Right cardiac atrium (tissue), 5 donors: ENCODE measurements around the gene ZFP14. TPM values are rescaled to one million over a fixed set of nuclear protein-coding genes. Genes with fewer than 3 reads are reported as not detected.
"Not testable (repeated sequence)": the region's sequence is repeated elsewhere in the genome, so short reads cannot be mapped to it uniquely, and the experiment has no call there.

Experiments used
- ATAC-seq, 2 donors: fragments of 200-7000 bp; cut with Tn5 transposase; one replicate each; pipeline versions ENCODE4 v1.8.0 to v1.9.1; 2020; ENCODE audit warnings: moderate library complexity in 2 of 2, mild to moderate bottlenecking in 1 of 2
- DNase-seq, 3 donors: peaks; one replicate each; pipeline ENCODE4 v3.0.0-alpha.2; 2020
- H3K27ac ChIP-seq: one replicate; pipeline ENCODE4 v1.5.1; 2013; ENCODE audit warnings: mild to moderate bottlenecking, low read length, control low read depth, moderate library complexity
- H3K27me3 ChIP-seq: one replicate; pipeline ENCODE4 v1.6.1; 2013; ENCODE audit not compliant: control insufficient read depth, insufficient read depth
- H3K4me1 ChIP-seq: one replicate; pipeline ENCODE4 v1.6.1; 2013; ENCODE audit warnings: low read length; ENCODE audit not compliant: control insufficient read depth, insufficient read depth
- H3K4me3 ChIP-seq: one replicate; pipeline ENCODE4 v1.5.1; 2013; ENCODE audit warnings: low read length, control low read depth
- H3K9me3 ChIP-seq: one replicate; pipeline ENCODE4 v1.6.1; 2013; ENCODE audit warnings: low read length; ENCODE audit not compliant: control insufficient read depth
- WGBS: extraction: QIAGEN DNeasy Blood & Tissue Kit; methylation state at CpG from one replicate; pipeline ENCODE4 v1.1.7; 2013; 5-methylcytosine and 5-hydroxymethylcytosine counted together
- intact Hi-C, 4 donors: fragments of 100-400 bp; cut with DNase I; formaldehyde crosslinking; loops; one replicate each; pipeline versions ENCODE4 v1.11.0 to v1.14.0; 2022 to 2023
- polyA plus RNA-seq: library from polyadenylated mRNA; stranded (reverse); fragments of 200-250 nt; gene quantifications from one replicate; pipeline ENCODE4 v1.2.3, GENCODE V29; 2013
- total RNA-seq, 4 donors: library from RNA; stranded (reverse); fragmentation: NEBNext Ultra II Directional; extraction: Animal tissue kit (Norgen Biotek cat#: 25700); gene quantifications; one replicate each; pipeline ENCODE4 v1.2.1, GENCODE V29; 2021
- donor health status: healthy with polysubstance abuse.
- donor health status: DM: no; HTN: yes; CAD: no.
- donor health status: DM: no; HTN: no; CAD: no.
- donor health status: DM: no; HTN: yes; CAD: no; lungs with severe emphysema.
- donor health status: DM: yes; HTN: yes; CAD: no.

The ZFP14 gene
- total and polyA plus RNA-seq, 5 donors: 2.5 to 4.8 (median 3.3) TPM

DNA sequence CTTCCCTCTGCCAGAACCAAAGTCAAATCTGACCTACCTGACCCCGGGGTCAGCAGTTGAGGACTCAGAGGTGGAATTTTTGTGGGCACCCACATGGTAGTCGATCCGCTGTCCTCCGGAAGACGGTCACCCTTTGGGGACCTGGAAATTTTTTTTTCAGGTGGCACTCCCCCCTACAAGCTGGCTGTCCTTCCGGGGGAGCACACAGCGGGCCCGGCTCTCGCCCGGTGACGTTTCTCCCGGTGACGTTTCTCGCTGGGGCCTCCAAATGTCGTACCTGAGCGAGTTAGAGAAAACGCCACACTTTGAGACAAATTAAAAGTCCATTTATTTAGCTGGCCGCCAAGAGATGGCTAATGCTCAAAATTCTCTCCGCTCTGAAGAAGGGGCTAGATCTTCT is 48.8 kb downstream of the ZFP14 start:
- ATAC-seq: no peak
- Histone ChIP-seq H3K27ac (no peak overlapping the region), H3K27me3 (no peaks in the 10 kb centered on the region), H3K9me3 (no peaks in the 10 kb centered on the region), H3K4me1 (no peaks in the 10 kb centered on the region), H3K4me3 (no peak overlapping the region)
- intact Hi-C loops: no loop called here
- peak in 1 of 3 donors; percentile 57 for DNase-seq
- 92% methylated on average over 19 of the region's 19 CpGs for WGBS

DNA sequence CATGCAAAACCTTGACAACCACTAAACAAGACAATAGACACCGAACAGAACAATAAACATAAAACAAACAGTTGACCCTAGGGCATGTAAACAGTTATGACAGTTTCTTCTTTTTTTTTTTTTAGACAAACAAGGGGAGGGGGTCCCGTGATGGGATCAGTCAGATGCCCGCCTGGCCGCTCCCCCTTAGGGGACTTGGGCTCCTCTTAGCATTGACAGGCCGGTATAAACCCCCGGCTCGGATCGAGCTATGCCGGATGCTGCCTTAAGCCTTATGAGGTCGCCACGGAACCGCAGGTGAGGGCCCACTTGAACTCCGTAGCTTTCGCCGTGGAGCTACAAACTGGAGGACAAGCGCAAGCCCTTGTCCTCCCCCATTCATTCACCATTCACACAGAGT is 49.5 kb downstream of the ZFP14 start:
- H3K27ac ChIP-seq, DNase-seq, ATAC-seq, intact Hi-C loops, H3K4me3 ChIP-seq, H3K4me1 ChIP-seq, H3K27me3 ChIP-seq, H3K9me3 ChIP-seq: not testable (repeated sequence)
- 94% methylated on average over 16 of the region's 16 CpGs for WGBS

DNA sequence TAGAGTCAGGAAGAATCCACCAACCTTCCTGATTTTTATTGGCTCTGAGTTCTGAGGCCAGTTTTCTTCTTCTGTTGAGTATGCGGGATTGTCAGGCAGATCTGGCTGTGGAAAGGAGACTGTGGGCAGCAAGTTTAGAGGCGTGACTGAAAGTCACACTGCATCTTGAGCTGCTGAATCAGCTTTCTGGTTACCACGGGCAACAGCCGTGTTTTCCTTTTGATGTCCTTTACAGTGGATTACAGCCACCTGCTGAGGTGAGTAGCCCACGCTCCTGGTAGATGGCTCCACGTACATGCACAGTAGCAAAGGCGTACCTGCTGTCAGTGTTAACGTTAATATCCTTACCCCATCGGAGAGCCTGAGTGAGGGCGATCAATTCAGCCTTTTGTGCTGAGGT is 52.4 kb downstream of the ZFP14 start:
- WGBS: 86% methylated on average over 10 of the region's 10 CpGs
- DNase-seq, intact Hi-C loops, H3K4me3 ChIP-seq, H3K27ac ChIP-seq, H3K9me3 ChIP-seq, H3K27me3 ChIP-seq, H3K4me1 ChIP-seq, ATAC-seq: not testable (repeated sequence)

DNA sequence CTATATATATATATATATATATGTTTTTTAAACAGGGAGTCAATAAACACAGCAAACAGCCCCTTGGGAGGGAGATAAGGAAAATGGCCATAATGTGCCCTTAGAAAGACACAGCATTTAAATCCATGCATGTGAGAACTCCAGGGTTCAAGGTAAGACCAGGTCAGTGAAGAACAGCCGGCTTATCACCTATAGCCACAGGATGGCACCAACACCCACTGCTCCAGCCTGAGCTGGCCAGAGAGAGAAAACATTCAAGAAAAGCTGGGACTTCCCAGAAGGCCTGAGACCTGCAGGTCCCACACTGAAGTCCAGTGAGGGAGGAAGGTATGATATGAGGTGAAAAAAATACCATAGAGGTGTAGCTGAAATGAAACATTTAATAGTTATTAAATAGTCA is 63.8 kb downstream of the ZFP14 start:
- H3K9me3 ChIP-seq, intact Hi-C loops: not testable (repeated sequence)
- WGBS: no CpG with 5 or more reads among the region's 1 CpG

DNA sequence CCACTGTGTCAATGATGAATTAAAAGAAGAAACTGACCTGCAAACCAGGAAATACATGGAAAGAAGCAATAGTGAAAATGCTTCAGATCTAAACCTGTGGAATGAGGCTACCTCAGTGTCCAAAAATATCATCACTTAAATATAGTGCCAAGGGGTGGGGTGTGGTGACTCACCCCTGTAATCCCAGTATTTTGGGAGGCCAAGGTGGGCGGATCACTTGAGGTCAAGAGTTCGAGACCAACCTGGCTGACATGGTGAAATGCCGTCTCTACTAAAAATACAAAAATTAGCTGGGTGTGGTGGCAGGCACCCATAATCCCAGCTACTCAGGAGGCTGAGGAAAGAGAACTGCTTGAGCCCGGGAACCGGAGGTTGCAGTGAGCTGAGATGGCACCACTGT is 64.9 kb downstream of the ZFP14 start:
- ATAC-seq, H3K27ac ChIP-seq, H3K4me1 ChIP-seq, intact Hi-C loops, H3K9me3 ChIP-seq, H3K27me3 ChIP-seq, H3K4me3 ChIP-seq, DNase-seq: not testable (repeated sequence)
- 98% methylated on average over 3 of the region's 5 CpGs for WGBS

More for the DNA sequence above, 63.8 kb downstream of the ZFP14 start:
- ATAC-seq: peak in 1 of 2 donors; percentile 41
- not testable (repeated sequence) for H3K27me3 ChIP-seq, DNase-seq, H3K27ac ChIP-seq, H3K4me3 ChIP-seq, H3K4me1 ChIP-seq

DNA sequence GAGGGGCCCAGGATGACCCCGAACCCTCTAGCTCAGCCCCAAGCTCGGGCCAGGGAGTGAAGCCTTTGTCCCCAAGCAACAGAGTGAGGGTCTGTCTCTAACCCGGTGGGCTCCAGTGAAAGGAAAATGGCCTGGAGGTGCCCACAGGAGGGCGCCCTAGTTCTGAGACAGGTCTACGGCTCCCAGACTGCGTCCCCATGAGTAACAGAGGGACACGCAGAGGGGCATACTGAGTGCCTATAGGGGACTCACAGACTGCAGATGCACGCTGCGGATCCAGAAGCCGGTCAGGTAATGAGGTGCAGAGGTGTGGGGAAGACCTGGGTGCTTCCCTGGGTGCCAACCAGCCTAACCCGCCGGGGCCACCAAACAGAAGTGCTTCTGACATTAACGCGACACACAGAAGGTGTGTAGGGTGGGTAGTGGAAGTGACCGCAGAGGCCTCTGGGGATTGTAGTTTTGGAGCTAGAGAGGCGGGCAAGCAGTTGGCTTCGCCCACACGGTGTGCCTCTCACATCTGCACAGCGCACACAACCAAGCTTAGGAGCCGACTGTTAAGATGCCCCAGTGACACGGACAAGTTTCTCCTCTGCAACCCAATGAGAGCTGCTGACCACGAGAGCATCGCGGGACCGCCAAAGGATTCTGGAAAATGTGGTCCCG is 67.8 kb downstream of the ZFP14 start:
- H3K4me3 ChIP-seq, H3K27me3 ChIP-seq, DNase-seq, H3K4me1 ChIP-seq, intact Hi-C loops, H3K9me3 ChIP-seq, H3K27ac ChIP-seq: not testable (repeated sequence)
- ATAC-seq: peak in 1 of 2 donors; percentile 37
- WGBS: 90% methylated on average over 12 of the region's 26 CpGs

DNA sequence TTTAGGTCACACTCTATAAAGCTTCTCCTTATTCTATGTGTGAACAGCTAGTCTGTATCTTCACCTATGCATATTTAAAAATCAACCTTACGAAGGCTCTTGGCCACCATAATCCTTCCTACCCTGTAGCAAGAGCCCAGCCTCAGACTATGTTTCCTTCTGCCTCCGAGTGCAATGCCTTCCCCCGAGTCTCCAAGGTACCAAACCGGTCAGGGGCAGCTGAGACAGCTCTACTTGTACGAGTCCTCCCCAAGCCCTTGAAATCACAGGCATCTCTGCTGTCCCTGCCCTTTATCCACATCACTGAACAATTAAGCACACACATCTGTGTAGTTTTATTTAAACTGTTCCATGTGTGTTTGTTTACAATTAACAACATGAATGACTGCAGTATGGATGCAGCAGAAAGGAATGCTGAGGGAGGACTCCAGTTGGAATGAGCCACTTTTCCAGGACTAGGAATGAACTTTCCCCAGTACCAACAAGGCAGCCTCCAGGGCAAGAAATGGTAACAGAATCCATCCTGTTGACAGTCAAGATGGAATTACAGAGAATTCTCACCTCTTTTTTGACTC is 68.5 kb downstream of the ZFP14 start:
- DNase-seq, intact Hi-C loops, H3K27me3 ChIP-seq, ATAC-seq, H3K9me3 ChIP-seq, H3K4me3 ChIP-seq, H3K27ac ChIP-seq, H3K4me1 ChIP-seq: not testable (repeated sequence)
- WGBS: 90% methylated on average over 4 of the region's 5 CpGs

DNA sequence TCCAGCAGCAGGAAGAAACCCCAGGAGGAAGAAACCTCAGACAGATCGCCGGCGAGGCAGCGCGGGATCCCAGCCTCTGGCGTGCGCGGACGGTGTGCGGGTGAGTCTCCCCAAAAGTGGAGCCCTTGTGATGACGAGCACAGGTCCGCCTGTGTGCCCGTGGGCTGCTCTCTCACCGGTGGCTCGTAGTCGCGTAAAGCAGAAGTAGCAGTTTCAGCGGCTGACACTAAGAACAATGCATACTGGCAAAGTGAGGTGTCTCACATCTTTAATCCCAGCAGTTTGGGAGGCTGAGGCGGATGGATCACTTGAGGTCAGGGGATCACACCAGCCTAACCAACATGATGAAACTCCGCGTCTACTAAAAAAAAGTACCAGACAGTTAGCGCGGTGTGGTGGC is 69.2 kb downstream of the ZFP14 start:
- 43% methylated on average over 10 of the region's 23 CpGs for WGBS
- H3K9me3 ChIP-seq, intact Hi-C loops, ATAC-seq, H3K27me3 ChIP-seq, H3K27ac ChIP-seq, H3K4me3 ChIP-seq, DNase-seq, H3K4me1 ChIP-seq: not testable (repeated sequence)

DNA sequence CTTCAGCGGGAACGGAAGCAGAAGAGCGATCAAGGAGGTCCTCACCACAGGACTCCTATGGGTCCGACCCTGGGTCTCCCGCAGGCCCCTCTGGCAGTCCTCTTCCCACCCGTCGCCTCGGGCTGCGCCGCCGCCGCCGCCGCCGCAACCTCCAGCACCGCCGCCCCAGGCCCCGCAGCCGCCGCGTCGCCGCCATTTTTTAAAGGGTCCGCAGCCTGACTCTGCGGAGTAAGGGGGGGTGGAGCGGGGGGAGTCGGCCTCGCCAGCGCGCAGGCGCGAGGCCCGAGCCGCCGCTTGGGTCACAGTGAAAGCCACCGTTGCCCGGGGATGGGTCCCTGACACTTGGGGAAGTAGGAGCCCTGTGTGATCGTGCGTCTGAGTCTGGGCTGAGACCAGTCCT is 69.7 kb downstream of the ZFP14 start:
- H3K9me3 ChIP-seq, H3K4me1 ChIP-seq, H3K4me3 ChIP-seq, intact Hi-C loops, H3K27ac ChIP-seq, ATAC-seq, H3K27me3 ChIP-seq: not testable (repeated sequence)
- WGBS: 84% methylated on average over 22 of the region's 39 CpGs
- peak in 2 of 3 donors; percentile 60 to 69 for DNase-seq

DNA sequence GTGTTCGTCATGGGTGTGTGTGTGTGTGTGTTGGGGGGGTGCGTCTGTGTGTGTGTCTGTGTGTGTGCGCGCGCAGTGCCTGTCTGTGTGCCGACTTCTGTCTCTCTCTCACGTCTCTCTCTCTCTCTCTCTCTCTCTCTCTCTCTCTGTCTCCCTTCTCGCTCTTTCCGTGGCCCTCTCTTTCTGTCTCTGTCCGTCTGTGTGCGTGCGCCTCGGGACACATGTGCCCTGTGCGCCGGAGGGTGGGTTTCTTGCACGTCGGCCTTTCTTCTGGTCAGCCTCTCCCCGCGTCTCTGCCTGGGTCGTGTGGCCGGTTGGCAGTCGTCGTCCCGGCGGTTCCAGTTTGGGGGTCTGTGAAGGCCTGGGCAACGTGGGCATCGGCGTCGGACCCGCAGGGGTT is 86.7 kb downstream of the ZFP14 start:
- DNase-seq, intact Hi-C loops, H3K9me3 ChIP-seq, H3K4me3 ChIP-seq, H3K27ac ChIP-seq, H3K4me1 ChIP-seq, ATAC-seq, H3K27me3 ChIP-seq: not testable (repeated sequence)
- no CpG with 5 or more reads among the region's 30 CpGs for WGBS
